HG02870 (cell line): ENCODE results near the gene LSAMP.

Experiments
- ATAC-seq: cut with Tn5 transposase; IDR thresholded peaks from one replicate; pipeline ENCODE4 v1.9.1; 2021; ENCODE audit warnings: mild to moderate bottlenecking, moderate library complexity; ENCODE audit not compliant: unreplicated experiment

The LSAMP gene

DNA sequence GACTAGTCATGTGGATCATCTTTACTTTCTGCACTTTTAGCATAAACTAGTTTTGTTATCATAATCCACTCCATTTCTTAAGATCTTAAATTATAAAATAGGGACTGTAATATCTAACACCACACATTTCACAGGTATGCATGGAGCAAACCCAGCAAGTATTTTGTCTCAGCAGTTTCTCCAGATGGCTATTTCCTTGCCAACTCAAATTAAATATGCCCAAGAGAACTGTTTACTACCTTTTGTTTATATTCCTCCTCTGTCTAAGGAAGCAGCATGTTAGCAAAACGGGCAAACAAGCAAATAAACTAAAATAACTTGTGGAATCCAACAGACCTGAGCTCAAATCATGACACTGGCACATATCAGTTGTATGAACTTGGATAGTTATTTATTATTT, 379.8 kb downstream of the LSAMP start:
- no peak for ATAC-seq

DNA sequence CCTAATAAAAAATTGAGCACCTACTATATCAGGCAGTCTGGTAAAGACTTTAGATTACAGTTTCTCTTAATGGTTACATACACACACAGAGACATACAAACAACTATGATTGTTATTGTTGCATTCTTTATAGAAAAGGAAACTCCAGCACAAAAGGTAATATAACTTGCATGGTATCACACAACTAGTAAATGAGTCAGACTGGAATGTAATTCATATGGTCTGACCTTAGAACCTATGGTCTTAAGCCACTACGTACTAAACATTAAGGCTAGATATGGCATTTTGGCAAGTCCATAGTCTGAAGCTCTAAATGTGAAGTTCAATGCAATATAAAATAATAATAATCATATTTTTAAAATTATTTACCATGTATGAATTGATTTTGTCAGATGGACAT, 380.6 kb downstream of the LSAMP start:
- no peak for ATAC-seq

DNA sequence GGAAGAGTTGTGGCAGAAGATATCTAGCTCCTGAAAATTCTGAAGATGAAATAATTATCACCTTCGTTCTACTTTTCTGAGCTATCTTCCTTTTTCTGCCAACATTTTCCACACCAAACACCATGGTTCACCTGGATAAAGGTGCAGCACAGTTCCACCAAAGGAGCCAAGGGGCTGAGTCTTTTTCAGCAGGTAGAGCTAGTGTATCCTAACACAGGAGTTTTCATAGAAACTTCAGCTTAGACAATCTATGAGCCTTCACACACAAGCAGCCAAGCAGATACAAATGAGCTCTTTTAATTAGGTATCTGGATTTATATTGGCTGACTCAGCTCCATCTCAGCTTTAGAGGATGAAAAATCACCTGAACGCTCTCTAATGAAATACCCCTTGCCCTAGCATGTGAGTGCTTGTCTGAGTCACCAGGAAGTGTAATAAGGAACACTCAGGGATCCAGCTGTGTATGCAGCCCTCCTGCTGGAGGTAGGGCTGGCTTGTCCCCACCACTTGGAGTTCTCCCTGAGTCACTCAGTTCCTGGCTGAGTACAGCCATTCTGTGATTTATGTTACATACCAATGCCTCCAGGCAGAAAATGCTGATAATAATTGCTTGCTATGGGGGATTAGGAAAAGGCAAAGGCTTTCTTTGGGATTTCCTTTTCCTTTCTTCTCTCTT, 385.7 kb downstream of the LSAMP start:
- no peak for ATAC-seq

- no peak for ATAC-seq
Measured at GRCh38 chr3:116058844-116059243, 386.4 kb downstream of the LSAMP start.

DNA sequence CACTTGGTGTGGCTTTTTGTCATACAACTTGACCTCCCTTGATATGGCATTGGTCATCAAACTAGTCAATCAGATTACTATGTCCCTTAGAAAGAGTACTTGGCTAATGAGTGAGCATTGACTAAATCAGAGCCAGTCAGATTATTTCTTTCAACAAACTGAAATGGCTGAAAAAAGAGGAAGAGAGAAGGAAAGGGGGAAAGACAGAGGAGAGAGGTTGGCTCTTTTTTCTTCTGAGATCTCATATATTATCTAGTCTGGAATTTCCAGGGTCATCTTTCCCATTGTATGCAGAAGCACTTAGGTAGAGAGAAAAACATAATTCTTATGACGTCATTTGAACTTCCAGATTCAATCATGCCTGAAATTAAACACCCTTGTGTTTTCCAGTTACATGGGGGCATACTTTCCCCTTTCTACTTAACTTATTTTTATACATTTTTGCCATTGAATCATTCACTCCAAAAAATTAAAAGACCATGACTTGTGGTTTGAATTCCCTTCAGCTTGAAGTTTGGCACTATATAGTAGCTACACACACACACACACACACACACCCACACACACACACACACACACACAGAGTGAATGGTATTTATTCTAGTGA, 387.8 kb downstream of the LSAMP start:
- ATAC-seq = no peak

DNA sequence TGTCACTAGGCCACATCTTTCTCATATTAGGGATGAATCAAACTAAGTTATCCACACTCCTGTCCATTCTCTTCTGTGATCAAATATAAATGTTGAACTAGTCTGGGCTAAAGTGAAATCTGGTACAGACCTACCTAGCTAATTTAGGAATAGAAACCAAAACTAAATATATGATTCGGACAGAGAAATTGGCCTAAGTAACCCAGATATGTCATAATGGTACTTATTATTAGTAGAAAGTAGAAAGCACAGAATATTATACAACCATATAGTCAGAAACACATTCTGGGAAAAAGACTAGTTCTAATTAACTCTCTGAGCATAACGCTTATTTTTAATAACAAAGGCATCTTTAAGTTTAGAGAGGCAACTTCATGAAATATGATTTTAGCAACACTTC, 389.0 kb downstream of the LSAMP start:
- ATAC-seq = peak; percentile 84

DNA sequence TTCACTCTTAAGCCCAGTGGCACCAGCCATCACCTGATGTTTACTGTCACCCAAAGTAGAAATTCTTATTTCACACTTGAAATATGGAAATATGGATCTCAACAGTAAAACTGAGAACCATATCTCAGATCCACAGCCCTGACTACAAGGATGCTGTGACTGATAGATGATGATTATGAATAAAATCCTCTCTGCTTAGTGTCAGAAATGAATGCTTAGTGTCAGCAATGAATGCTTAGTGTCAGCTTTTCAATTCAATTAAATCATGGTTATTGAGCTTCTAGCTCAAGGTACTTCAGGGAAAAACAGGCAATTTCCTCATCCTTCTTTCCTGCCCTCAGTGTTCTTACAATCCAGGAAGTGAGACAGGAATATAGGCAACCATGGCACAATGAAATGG, 392.3 kb downstream of the LSAMP start:
- no peak for ATAC-seq

DNA sequence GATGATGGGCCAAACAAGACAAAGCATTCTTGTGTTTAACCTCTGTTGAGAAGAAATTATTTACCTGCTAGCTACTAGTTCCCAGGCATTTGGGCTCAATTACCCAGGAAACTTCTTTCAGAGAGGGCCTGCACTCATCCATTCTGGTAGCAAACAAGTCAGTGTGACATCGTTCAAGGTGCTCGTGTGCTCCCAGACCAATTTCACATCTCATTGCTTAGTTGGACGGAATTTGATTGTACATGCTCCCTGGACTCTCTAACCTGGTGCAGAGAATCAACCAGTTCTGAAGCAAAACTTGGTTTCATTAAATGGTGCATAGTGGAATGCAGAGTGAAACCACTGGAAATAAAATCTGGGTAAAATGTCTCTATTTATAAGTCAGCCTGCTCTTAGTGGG, 392.7 kb downstream of the LSAMP start:
- no peak for ATAC-seq

GRCh38 chr3:116051586-116051985, 393.7 kb downstream of the LSAMP start:
- ATAC-seq = no peak

GRCh38 chr3:116051040-116051439, 394.2 kb downstream of the LSAMP start:
- ATAC-seq = peak; percentile 59

DNA sequence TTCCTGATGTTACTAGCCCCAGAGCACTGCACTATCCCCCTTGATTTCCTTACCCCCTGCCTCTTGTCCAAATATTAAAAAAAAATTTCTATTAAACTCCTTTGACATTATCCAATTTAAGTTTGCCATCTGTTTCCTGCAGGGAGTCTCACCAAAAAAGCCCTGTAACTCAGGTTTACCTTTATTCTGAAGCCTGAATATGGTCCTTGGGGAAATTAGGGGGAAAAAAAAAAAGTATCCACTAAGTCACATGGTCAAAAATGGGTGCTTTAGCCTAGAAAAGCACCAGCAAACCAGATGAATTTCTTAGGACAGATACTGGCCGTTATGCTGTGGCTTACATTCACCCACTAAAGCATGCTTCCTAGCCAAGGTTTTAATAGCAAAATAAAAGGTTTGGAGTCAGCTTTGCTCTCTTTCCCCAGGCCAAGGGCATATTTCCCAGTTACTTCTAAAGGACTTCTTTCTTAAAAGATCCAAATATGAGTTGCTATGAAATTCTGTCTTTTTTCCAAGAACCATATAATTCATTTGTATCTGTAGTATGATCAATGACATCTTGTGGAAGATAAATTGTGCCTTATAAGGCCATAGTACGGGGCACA, 394.9 kb downstream of the LSAMP start:
- ATAC-seq = no peak

GRCh38 chr3:116048991-116049390, 396.3 kb downstream of the LSAMP start:
- no peak for ATAC-seq

DNA sequence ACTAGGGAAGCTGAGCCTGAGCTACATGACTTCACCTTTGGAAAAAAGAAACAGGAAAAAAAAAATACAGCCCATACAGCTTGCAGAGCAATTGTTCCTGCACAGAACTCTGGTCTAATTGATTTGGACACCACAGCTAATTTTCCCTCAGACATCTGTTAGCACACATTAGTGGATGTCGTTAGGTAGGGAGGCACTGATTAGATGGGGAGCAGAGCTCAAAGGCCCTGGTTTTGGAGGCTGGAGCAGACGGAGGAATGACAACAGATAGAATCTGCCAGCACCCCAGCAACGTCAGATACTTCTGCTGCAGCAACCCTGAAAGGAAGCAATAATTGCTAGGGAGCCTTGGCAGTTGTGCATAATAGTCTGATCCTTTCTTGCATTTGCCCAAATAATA, 398.9 kb downstream of the LSAMP start:
- no peak for ATAC-seq

GRCh38 chr3:116045314-116045713, 400.0 kb downstream of the LSAMP start:
- no peak for ATAC-seq

- no peak for ATAC-seq
Measured at GRCh38 chr3:116040152-116040551, 405.1 kb downstream of the LSAMP start.

GRCh38 chr3:116039651-116039985, 405.7 kb downstream of the LSAMP start:
- no peak for ATAC-seq

GRCh38 chr3:116038968-116039650, 406.2 kb downstream of the LSAMP start:
- no peak for ATAC-seq

- ATAC-seq = peak; percentile 97
Measured at GRCh38 chr3:116037954-116038911, 407.1 kb downstream of the LSAMP start.

DNA sequence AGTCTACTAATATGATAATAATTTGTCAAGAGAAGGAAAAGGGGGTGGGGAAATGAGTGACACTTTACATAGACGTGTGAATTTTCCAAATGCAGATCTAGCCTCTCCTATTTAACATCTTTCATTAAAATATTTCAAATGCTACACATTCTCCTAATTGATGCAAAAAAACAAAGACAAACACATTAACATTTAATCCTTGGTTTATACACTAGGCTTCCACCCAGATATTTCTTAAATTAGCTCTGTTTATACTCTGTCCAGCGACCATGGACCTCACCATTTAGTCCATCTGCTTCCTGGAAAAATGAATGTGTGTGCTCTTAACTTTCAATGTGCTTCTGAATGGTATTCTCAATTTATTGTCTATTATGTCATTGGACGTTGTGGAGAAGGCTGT, 409.9 kb downstream of the LSAMP start:
- no peak for ATAC-seq

- ATAC-seq = no peak
Measured at GRCh38 chr3:116034794-116035193, 410.5 kb downstream of the LSAMP start.

- ATAC-seq = no peak
Measured at GRCh38 chr3:116034086-116034485, 411.2 kb downstream of the LSAMP start.
